ENCODE measurements around the gene EVL.

The EVL gene

DNA sequence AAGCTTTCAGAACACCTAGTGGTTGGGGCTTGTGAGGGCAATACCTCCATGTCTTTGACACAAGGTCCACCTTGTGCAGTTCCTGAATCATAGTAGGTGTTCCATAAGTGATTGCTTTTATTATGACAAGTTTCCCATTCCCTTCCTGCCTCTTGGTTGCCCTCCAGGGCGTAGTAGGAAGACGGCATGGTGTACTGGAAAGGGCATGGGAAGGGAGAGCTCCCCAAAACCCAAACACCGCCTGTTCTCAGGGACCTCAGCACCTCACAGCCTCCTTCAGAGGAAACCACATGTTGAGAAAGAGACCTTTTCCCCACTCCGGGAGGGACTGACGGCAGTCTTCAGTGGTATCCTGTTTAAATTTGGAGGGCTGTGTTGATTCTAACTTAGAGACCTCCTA is 21.1 kb downstream of the EVL start:
- no peak for TF ChIP-seq CTCF (conservative IDR thresholded peaks at IDR 0.05)
- TF ChIP-seq ZFX (IDR thresholded peaks at IDR 0.05) = no peak

GRCh38 chr14:100088226-100088625 is 23.0 kb downstream of the EVL start:
- H3K27ac ChIP-seq = no peak overlapping the region
- TF ChIP-seq CTCF (conservative IDR thresholded peaks at IDR 0.05) = no peak
- no peak for TF ChIP-seq ZFX (IDR thresholded peaks at IDR 0.05)

More for the DNA sequence above, 21.1 kb downstream of the EVL start:
- H3K27ac ChIP-seq = no peak overlapping the region

DNA sequence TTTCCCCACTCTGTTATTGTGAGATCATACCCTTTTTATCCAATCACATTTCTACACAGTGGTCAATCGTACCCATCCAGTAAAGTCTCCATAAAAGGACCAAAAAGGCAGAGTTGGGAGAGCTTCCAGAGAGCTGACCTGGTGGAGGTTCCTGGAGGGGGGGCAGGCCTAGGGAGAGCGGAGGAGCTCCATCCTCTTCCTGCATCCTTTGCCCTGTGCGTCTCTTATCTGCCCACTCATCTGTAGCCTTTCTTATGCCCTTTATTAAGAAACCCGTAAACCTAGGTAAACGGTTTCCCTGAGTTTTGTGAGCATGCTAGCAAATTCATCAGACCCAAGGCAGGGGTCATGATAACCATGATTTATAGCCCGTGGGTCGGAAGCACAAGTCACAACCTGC is 26.2 kb downstream of the EVL start:
- no peak overlapping the region for H3K27ac ChIP-seq
- TF ChIP-seq ZFX (IDR thresholded peaks at IDR 0.05) (no peak), CTCF (conservative IDR thresholded peaks at IDR 0.05) (no peak)

DNA sequence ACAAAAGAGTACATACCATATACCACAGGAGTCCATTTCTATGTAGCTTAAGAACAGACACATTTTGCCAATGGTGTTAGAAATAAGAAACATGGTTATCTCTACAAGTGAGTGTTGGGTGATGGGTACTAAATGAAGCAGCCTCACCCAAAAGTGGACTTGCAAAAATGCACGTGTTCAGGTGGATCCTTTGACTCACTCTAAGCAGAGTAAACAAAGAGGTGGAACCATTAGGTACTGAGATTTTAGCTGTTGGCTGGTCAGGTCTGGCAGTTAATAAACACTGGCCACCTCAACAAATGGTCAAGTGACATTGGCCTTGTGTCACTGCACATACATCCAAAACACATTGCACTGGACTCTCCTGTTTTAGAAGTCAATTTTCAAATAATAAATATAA is 27.6 kb downstream of the EVL start:
- no peak overlapping the region for H3K27ac ChIP-seq
- no peak for TF ChIP-seq CTCF (conservative IDR thresholded peaks at IDR 0.05)
- no peak for TF ChIP-seq ZFX (IDR thresholded peaks at IDR 0.05)

DNA sequence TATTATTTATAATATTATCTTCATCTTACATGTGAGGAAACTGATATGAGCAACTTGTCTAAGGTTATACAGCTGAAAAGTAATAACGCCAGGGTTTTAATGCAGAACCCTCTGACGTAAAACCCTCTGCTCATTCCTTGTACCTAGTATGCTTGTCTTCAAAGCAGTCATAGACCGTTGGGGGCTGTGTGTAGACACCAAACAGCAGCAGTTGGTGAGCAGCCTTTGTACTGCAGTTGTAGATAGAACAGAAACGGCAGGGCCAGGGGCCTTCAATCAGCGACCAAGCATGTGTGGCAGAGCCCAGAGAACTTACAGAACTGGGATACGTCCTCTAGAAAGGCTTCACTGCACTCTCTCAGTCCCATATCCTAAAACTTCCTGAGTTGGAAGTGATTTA is 28.1 kb downstream of the EVL start:
- no peak overlapping the region for H3K27ac ChIP-seq
- no peak for TF ChIP-seq ZFX (IDR thresholded peaks at IDR 0.05)
- no peak for TF ChIP-seq CTCF (conservative IDR thresholded peaks at IDR 0.05)

DNA sequence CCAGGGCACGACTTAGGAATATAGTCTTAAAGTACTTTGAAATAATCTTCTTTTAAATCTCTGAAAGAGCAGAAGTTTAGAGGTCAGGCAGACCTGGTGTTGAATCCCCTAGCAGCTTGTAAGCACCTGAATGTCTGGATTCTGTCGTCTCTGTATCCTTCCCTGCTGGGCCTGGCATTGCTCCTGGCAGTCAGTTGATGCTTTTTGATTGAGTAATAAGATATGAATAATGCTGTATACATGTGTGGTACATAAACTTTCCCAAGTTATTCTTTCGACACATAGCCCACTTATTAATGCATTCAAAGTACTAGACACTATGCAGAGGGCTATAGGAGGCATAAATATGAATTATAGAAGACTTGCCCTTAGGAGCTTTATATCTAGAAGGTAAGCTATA is 31.4 kb downstream of the EVL start:
- no peak for TF ChIP-seq ZFX (IDR thresholded peaks at IDR 0.05)
- no peak overlapping the region for H3K27ac ChIP-seq

DNA sequence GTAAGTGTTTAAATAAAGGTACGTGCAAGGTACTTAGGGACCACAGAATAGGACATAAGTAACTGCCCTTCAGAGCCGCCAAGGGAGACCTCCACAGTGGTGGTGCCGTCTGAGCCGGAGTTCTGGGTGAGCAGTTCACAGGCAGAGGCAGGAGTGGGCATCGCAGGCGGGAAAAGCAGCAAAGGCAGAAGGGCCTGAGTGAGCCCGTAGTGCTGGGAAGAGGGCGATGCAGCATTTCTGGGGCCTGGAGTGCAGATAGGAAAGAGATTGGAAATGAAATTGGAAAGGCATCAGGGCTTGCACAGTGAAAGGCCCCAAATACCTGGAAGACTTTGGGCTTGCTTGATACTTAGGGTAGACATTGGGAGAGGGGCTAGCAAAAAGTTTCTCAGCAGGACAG is 32.9 kb downstream of the EVL start:
- TF ChIP-seq ZFX (IDR thresholded peaks at IDR 0.05) = no peak
- TF ChIP-seq CTCF (conservative IDR thresholded peaks at IDR 0.05) = no peak
- no peak overlapping the region for H3K27ac ChIP-seq

- no peak overlapping the region for H3K27ac ChIP-seq
- TF ChIP-seq ZFX (IDR thresholded peaks at IDR 0.05) (no peak), CTCF (conservative IDR thresholded peaks at IDR 0.05) (no peak)
Observed at GRCh38 chr14:100100032-100100703, 34.9 kb downstream of the EVL start.

Data from C4-2B (cell line).